Neural cell (in vitro differentiated cells): Measurements from ENCODE around the gene IGF1. TPM values are rescaled to one million over a fixed set of nuclear protein-coding genes. Genes with fewer than 3 reads are reported as not detected.

Experiments used
- H2AFZ ChIP-seq: fragments of 200-600, 300-800 bp; sonication (generic), shearing (Covaris generic); 2 replicates; pipeline ENCODE4 v1.6.0; 2014; ENCODE audit warnings: low read depth, mild to moderate bottlenecking, antibody characterized with exemption, low read length, moderate library complexity
- H3F3A ChIP-seq: fragments of 200-600 bp; shearing (Covaris generic); 2 replicates; pipeline ENCODE4 v1.6.1; 2016; ENCODE audit warnings: mild to moderate bottlenecking, moderate library complexity, mixed read lengths, antibody characterized with exemption, low read length; ENCODE audit not compliant: insufficient read depth, poor library complexity, severe bottlenecking
- H3K27ac ChIP-seq: fragments of 200-600, 300-800 bp; sonication (generic), shearing (Covaris generic); 2 replicates; pipeline ENCODE4 v1.5.1; 2014; ENCODE audit warnings: mild to moderate bottlenecking, low read length, moderate library complexity
- H3K27me3 ChIP-seq: fragments of 300-800, 200-600 bp; sonication (generic), shearing (Covaris generic); 2 replicates; pipeline ENCODE4 v1.6.0; 2014; ENCODE audit warnings: mild to moderate bottlenecking, low read depth, low read length, moderate library complexity; ENCODE audit not compliant: insufficient read depth
- H3K36me3 ChIP-seq: fragments of 300-800, 200-600 bp; sonication (generic), shearing (Covaris generic); 2 replicates; pipeline ENCODE4 v1.5.1; 2014; ENCODE audit warnings: mild to moderate bottlenecking, antibody characterized with exemption, low read length, moderate library complexity; ENCODE audit not compliant: insufficient read depth
- H3K4me2 ChIP-seq: fragments of 300-800, 200-600 bp; sonication (generic), shearing (Covaris generic); 2 replicates; pipeline ENCODE4 v1.6.0; 2014; ENCODE audit warnings: mild to moderate bottlenecking, low read length
- H3K4me3 ChIP-seq: fragments of 300-800, 200-600 bp; sonication (generic), shearing (Covaris generic); 2 replicates; pipeline ENCODE4 v1.5.1; 2014; ENCODE audit warnings: mild to moderate bottlenecking, low read length, moderate library complexity
- H3K79me2 ChIP-seq: fragments of 200-600 bp; shearing (Covaris generic); replicated peaks from 2 replicates; pipeline ENCODE4 v1.6.0; 2014; ENCODE audit warnings: mild to moderate bottlenecking, low read length, moderate library complexity; ENCODE audit not compliant: insufficient read depth
- H3K9ac ChIP-seq: fragments of 300-800, 200-600 bp; sonication (generic), shearing (Covaris generic); 2 replicates; pipeline ENCODE4 v1.6.1; 2016; ENCODE audit warnings: mild to moderate bottlenecking, low read length, mixed read lengths
- H3K9me2 ChIP-seq: fragments of 200-600 bp; shearing (Covaris generic); 2 replicates; pipeline ENCODE4 v1.6.1; 2016; ENCODE audit warnings: mild to moderate bottlenecking, low read length, mixed read lengths; ENCODE audit not compliant: insufficient read depth
- H3K9me3 ChIP-seq: fragments of 200-600, 300-800 bp; sonication (generic), shearing (Covaris generic); 2 replicates; pipeline ENCODE4 v1.6.1; 2016; ENCODE audit warnings: mild to moderate bottlenecking, mixed run types, low read length, moderate library complexity, mixed read lengths
- H4K20me1 ChIP-seq: fragments of 200-600 bp; shearing (Covaris generic); 2 replicates; pipeline ENCODE4 v1.6.1; 2016; ENCODE audit warnings: mild to moderate bottlenecking, mixed run types; ENCODE audit not compliant: insufficient read depth
- EP300 ChIP-seq: fragments of 450-650 bp; conservative IDR thresholded peaks from 2 replicates; pipeline ENCODE4 v1.6.1; 2014; ENCODE audit warnings: antibody characterized with exemption, mild to moderate bottlenecking, moderate library complexity; ENCODE audit not compliant: poor library complexity, severe bottlenecking
- EZH2 ChIP-seq: fragments of 200-600, 300-800 bp; shearing (Covaris generic), sonication (generic); IDR thresholded peaks from 2 replicates; pipeline ENCODE4 v1.6.1; 2014; ENCODE audit warnings: antibody characterized with exemption, low read length, borderline replicate concordance, mild to moderate bottlenecking; ENCODE audit not compliant: insufficient read depth, poor library complexity, severe bottlenecking
- MXI1 ChIP-seq: fragments of 450-650 bp; conservative IDR thresholded peaks from 2 replicates; pipeline ENCODE4 v1.6.1; 2014; ENCODE audit warnings: antibody characterized with exemption, mild to moderate bottlenecking; ENCODE audit not compliant: poor library complexity, severe bottlenecking
- POLR2AphosphoS5 ChIP-seq: IDR thresholded peaks from 2 replicates; pipeline ENCODE4 v1.6.1; 2012
- RAD21 ChIP-seq: fragments of 450-650 bp; conservative IDR thresholded peaks from 2 replicates; pipeline ENCODE4 v1.6.1; 2014; ENCODE audit warnings: antibody characterized with exemption, mild to moderate bottlenecking, moderate library complexity
- REST ChIP-seq: IDR thresholded peaks from 2 replicates; pipeline ENCODE4 v1.6.1; 2012; ENCODE audit warnings: borderline replicate concordance
- SMC3 ChIP-seq: fragments of 450-650 bp; conservative IDR thresholded peaks from 2 replicates; pipeline ENCODE4 v1.6.1; 2014; ENCODE audit warnings: antibody characterized with exemption, mild to moderate bottlenecking, moderate library complexity; ENCODE audit not compliant: poor library complexity
- TAF1 ChIP-seq: IDR thresholded peaks from 2 replicates; pipeline ENCODE4 v1.6.1; 2012; ENCODE audit warnings: low read depth
- polyA plus RNA-seq: library from polyadenylated mRNA; depleted of rRNA; stranded (reverse); fragments of >200 nt; gene quantifications from 2 replicates; pipeline ENCODE4 v1.2.3, GENCODE V29; 2014
- TF ChIP-seq, protein P1 (sequence below): fragments of 450-650 bp; IDR thresholded peaks from 2 replicates; pipeline ENCODE4 v1.5.1; 2014; ENCODE audit warnings: antibody characterized with exemption, mild to moderate bottlenecking, moderate library complexity; ENCODE audit not compliant: poor library complexity, severe bottlenecking

The IGF1 gene
- polyA plus RNA-seq, 1 donor from 2014 or later, result not detected

GRCh38 chr12:102351322-102351721 is 129.0 kb downstream of the IGF1 start:
- H3K27me3 ChIP-seq, result no peaks in the 10 kb centered on the region
- TF ChIP-seq RAD21 (no peak), REST (no peak)
- no peak overlapping the region for H3K9ac ChIP-seq
- no peaks in the 10 kb centered on the region for H4K20me1 ChIP-seq
- H3K4me2 ChIP-seq, result no peak overlapping the region
- H3K79me2 ChIP-seq, result no peaks in the 10 kb centered on the region
- H3K36me3 ChIP-seq, result no peaks in the 10 kb centered on the region
- peaks cover 5% of the 10 kb centered on the region for H3K9me3 ChIP-seq
- no peak overlapping the region for H2AFZ ChIP-seq
- no peaks in the 10 kb centered on the region for H3F3A ChIP-seq
- no peak overlapping the region for H3K4me3 ChIP-seq
- H3K9me2 ChIP-seq, result no peaks in the 10 kb centered on the region
- no peak overlapping the region for H3K27ac ChIP-seq

DNA sequence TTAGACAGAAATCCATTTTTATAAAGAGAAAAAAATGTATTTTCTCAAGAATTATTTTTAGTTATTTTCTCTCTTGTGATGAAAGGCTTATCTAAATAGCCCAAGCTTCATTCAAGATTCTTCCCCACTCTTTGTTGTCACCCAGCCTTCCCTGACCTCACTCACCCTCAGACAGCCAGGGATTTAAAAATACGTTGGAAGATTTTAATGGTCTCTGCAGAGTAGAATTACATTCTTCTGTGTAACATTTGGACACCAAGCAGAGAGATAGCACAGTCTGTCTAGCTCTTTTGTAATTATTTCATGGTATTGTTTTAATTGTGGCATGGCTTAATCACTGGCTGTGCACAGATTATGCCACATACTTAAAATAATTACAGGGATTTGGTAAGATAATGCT is 130.3 kb downstream of the IGF1 start:
- Histone ChIP-seq H3K4me3 (no peak overlapping the region), H3K9me2 (no peaks in the 10 kb centered on the region), H3K79me2 (no peaks in the 10 kb centered on the region), H3K27me3 (no peaks in the 10 kb centered on the region), H2AFZ (no peak overlapping the region), H3K9me3 (peaks cover under 1% of the 10 kb centered on the region), H4K20me1 (no peaks in the 10 kb centered on the region), H3K9ac (no peak overlapping the region), H3K36me3 (no peaks in the 10 kb centered on the region), H3K27ac (no peak overlapping the region), H3K4me2 (no peak overlapping the region), H3F3A (no peaks in the 10 kb centered on the region)
- TF ChIP-seq EZH2, result no peak
- TF ChIP-seq MXI1, result no peak
- no peak for TF ChIP-seq POLR2AphosphoS5
- no peak for TF ChIP-seq REST
- TF ChIP-seq, protein P1, sequence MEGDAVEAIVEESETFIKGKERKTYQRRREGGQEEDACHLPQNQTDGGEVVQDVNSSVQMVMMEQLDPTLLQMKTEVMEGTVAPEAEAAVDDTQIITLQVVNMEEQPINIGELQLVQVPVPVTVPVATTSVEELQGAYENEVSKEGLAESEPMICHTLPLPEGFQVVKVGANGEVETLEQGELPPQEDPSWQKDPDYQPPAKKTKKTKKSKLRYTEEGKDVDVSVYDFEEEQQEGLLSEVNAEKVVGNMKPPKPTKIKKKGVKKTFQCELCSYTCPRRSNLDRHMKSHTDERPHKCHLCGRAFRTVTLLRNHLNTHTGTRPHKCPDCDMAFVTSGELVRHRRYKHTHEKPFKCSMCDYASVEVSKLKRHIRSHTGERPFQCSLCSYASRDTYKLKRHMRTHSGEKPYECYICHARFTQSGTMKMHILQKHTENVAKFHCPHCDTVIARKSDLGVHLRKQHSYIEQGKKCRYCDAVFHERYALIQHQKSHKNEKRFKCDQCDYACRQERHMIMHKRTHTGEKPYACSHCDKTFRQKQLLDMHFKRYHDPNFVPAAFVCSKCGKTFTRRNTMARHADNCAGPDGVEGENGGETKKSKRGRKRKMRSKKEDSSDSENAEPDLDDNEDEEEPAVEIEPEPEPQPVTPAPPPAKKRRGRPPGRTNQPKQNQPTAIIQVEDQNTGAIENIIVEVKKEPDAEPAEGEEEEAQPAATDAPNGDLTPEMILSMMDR, result no peak
- no peak for TF ChIP-seq EP300
- no peak for TF ChIP-seq SMC3
- TF ChIP-seq RAD21, result no peak
- TF ChIP-seq TAF1, result no peak
